Mucosa of descending colon (tissue), 3 donors: ENCODE measurements around the gene ZMYND15. TPM values are rescaled to one million over a fixed set of nuclear protein-coding genes. Genes with fewer than 3 reads are reported as not detected.

ENCODE experiments used
- ATAC-seq: fragments of 200-7000 bp; cut with Tn5 transposase; one replicate; pipeline ENCODE4 v1.9.1; 2020; ENCODE audit warnings: mild to moderate bottlenecking, moderate library complexity
- DNase-seq, 3 donors: peaks; one replicate each; pipeline ENCODE4 v3.0.0-alpha.2; 2020
- H3K36me3 ChIP-seq: fragments of 200-600 bp; one replicate; pipeline ENCODE4 v1.8.0; 2021; ENCODE audit warnings: low read depth, mild to moderate bottlenecking
- H3K4me1 ChIP-seq: fragments of 200-600 bp; one replicate; pipeline ENCODE4 v1.8.0; 2021; ENCODE audit warnings: low read depth, mild to moderate bottlenecking
- H3K4me3 ChIP-seq: fragments of 200-600 bp; one replicate; pipeline ENCODE4 v1.8.0; 2021; ENCODE audit warnings: mild to moderate bottlenecking
- H3K9me3 ChIP-seq: fragments of 200-600 bp; one replicate; pipeline ENCODE4 v1.8.0; 2021; ENCODE audit warnings: mild to moderate bottlenecking
- intact Hi-C, 2 donors: fragments of 100-400 bp; cut with DNase I in 1 of 2; cut with micrococcal nuclease in 1 of 2; formaldehyde crosslinking; loops; one replicate each; pipeline versions ENCODE4 v1.11.0 to v1.11.1; 2022; cut with DNase I, micrococcal nuclease
- total RNA-seq, 3 donors: library from RNA; stranded (reverse); fragmentation: NEBNext Ultra II Directional in 2 of 3; extraction: Animal tissue kit (Norgen Biotek cat#: 25700) in 2 of 3; gene quantifications; one replicate each; pipeline versions ENCODE4 v1.2.1 to v1.2.4, GENCODE V29; 2021 to 2023
- TF ChIP-seq, protein P1 (sequence below): fragments of 200-600 bp; IDR thresholded peaks from one replicate; pipeline ENCODE4 v1.8.0; 2022; ENCODE audit warnings: antibody characterized with exemption, mild to moderate bottlenecking
- donor health status: DM: no; HTN: no; CAD: no; lungs with moderate emphysema.
- donor health status: DM: no; HTN: no; CAD: no.
- donor health status: DM: no; HTN: yes; CAD: no.

The ZMYND15 gene
- total RNA-seq, 3 donors from 2014 or later, result 1.2 to 1.4 (median 1.3) TPM

DNA sequence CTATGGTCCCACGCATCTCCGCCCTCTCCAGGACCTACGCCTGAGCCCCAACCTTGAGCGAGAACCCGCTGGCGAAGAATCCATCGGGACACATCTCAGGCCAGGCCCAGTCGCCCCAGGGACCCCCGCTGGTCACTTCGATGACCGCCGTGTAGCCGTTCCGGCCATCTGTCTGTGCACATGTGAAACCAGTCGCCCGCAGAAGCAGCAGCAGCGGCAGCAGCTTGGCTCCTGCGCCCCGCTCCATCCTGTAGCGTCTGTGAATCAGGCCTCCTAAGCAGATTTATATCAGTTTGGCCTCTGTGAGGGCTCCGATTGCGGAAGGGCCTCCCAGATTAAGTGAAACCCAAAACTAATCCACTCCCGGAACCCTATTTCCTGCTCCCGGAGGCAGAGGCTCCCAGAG lies 46.5 kb downstream of the ZMYND15 start, which contains the start of gene VMO1:
TSS of gene VMO1 (minus strand) at position 259 of the 406 bp plus-strand sequence. CDS start at position 247, 12 bp downstream.
- DNase-seq (peak; percentile 18 to 55 (median 39)), ATAC-seq (no peak)
- peaks cover 36% of the 10 kb centered on the region for H3K4me1 ChIP-seq
- intact Hi-C loops, result loop anchor here (5.0 to 10.0 kb wide), 3 partner anchors 61 to 101 kb away; no protein-coding TSS in a partner anchor
- no peaks in the 10 kb centered on the region for H3K36me3 ChIP-seq
- TF ChIP-seq, protein P1, sequence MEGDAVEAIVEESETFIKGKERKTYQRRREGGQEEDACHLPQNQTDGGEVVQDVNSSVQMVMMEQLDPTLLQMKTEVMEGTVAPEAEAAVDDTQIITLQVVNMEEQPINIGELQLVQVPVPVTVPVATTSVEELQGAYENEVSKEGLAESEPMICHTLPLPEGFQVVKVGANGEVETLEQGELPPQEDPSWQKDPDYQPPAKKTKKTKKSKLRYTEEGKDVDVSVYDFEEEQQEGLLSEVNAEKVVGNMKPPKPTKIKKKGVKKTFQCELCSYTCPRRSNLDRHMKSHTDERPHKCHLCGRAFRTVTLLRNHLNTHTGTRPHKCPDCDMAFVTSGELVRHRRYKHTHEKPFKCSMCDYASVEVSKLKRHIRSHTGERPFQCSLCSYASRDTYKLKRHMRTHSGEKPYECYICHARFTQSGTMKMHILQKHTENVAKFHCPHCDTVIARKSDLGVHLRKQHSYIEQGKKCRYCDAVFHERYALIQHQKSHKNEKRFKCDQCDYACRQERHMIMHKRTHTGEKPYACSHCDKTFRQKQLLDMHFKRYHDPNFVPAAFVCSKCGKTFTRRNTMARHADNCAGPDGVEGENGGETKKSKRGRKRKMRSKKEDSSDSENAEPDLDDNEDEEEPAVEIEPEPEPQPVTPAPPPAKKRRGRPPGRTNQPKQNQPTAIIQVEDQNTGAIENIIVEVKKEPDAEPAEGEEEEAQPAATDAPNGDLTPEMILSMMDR, result no peak
- H3K4me3 ChIP-seq, result no peak within 1 kb of the TSS
- H3K9me3 ChIP-seq, result no peaks in the 10 kb centered on the region

DNA sequence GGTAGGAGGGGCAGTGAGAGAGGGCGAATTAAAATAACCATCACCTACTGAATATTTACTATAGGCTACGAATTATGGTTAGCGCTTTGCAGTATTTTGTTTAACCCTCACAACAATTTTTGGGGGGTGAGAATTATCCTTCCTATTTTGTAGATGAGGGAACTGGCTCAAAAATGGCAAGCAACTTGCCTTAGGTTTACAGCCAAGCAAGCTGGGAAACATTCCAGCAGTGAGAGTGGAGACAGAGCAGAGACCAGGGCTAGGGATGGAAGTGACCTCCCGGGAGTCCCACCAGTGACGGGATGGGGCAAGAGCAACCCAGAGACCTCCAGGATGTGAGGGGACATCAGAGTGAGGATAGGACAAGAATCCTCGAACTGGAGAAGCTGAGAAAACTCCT lies 46.9 kb downstream of the ZMYND15 start:
- Histone ChIP-seq H3K36me3 (no peaks in the 10 kb centered on the region), H3K4me1 (peaks cover 36% of the 10 kb centered on the region), H3K4me3 (no peak overlapping the region), H3K9me3 (no peaks in the 10 kb centered on the region)
- DNase-seq, result no peak
- ATAC-seq, result no peak
- TF ChIP-seq, protein P1, result no peak
- intact Hi-C loops, result loop anchor here (5.0 to 10.0 kb wide), 3 partner anchors 62 to 101 kb away; no protein-coding TSS in a partner anchor

DNA sequence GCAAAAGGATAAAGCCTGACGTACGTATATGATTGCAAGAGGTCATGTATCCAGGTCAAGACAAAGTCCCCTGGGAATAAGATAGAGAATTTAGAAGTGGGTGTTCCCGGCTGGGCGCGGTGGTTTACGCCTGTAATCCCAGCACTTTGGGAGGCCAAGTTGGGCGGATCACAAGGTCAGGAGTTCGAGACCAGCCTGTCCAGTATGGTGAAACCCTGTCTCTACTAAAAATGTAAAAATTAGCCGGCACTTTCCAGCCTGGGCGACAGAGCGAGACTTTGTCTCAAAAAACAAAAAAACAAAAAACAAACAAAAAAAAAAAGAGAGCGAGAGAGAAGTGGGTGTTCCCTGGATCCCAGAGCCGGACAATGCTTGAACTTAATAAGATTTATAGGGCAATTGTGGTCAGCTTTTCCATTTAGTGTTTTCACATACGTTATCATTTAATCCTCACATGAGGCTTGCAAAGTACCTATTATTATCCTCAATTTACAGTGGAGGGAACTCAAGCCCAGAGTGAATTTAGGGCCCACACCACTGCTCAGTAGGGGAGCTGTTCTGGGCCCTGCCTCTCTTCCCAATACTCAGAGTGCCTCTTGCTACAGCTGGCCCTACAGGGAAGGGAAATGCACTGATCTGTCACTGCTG lies 48.6 kb downstream of the ZMYND15 start:
- H3K9me3 ChIP-seq, result no peaks in the 10 kb centered on the region

DNA sequence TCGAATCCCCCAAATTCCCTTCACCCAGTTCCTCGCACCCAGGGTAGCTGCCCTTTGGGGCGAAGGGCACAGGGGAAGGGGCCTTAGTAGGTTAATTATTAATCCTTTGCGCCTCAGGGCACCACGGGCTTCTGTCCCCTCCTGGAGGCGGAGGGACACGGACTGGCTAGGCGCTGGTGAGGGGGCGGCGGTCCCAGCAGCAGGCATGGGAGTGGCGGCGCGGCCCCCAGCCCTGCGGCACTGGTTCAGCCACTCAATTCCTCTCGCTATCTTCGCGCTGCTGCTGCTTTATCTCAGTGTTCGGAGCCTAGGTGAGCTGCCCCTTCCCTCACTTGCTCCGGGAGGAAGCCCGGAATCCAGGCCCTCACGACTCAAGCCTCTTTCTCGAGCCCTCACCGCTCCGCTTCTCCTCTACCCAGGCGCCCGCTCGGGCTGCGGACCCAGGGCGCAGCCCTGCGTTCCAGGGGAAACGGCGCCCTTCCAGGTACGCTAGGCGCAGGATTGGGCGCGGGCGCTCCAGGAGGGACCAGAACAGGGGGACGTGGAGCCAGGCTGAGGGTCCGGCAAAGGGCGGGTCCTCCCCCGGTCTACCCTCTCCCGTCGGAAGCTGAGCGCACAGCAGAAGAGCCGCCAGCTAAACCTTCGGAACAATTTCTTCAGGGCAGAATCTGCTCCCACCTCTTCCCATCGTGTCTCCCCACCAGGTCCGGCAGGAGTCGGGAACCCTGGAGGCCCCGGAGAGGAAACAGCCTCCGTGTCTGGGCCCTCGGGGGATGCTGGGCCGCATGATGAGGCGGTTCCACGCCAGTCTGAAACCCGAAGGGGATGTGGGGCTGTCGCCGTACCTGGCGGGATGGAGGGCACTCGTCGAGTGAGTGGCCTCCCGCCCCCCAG lies 49.4 kb downstream of the ZMYND15 start, which contains the start of gene GLTPD2:
TSS of gene GLTPD2 (plus strand) at position 158 of the 894 bp plus-strand sequence. CDS start at position 206, 48 bp downstream.
- TF ChIP-seq, protein P1, result no peak
- DNase-seq, result peak; percentile 19 to 62 (median 51)
- peak within 1 kb of the TSS; percentile 29 for H3K4me3 ChIP-seq
- H3K36me3 ChIP-seq, result no peaks in the 10 kb centered on the region
- ATAC-seq, result peak; percentile 7
- intact Hi-C loops, result loop anchor here (5.0 to 10.0 kb wide), 3 partner anchors 64 to 98 kb away; no protein-coding TSS in a partner anchor
- no peaks in the 10 kb centered on the region for H3K9me3 ChIP-seq
- H3K4me1 ChIP-seq, result peaks cover 36% of the 10 kb centered on the region

More for the DNA sequence above, 48.6 kb downstream of the ZMYND15 start:
- intact Hi-C loops, result loop anchor here (5.0 to 10.0 kb wide), 3 partner anchors 63 to 99 kb away; no protein-coding TSS in a partner anchor
- DNase-seq (peak in 1 of 3 donors; percentile 44), ATAC-seq (no peak)
- no peak overlapping the region for H3K4me3 ChIP-seq
- peaks cover 36% of the 10 kb centered on the region for H3K4me1 ChIP-seq
- TF ChIP-seq, protein P1, result no peak
- no peaks in the 10 kb centered on the region for H3K36me3 ChIP-seq

DNA sequence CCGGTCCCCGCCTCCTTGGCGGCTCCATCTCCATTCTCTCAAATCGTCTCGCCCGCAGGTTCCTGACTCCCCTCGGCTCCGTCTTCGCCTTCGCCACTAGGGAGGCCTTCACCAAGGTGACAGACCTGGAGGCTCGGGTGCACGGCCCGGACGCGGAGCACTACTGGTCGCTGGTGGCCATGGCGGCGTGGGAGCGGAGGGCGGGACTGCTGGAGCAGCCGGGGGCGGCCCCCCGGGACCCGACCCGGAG lies 50.0 kb downstream of the ZMYND15 start:
- DNase-seq, result no peak
- H3K9me3 ChIP-seq, result no peaks in the 10 kb centered on the region
- intact Hi-C loops, result loop anchor here (5.0 to 10.0 kb wide), 3 partner anchors 65 to 98 kb away; no protein-coding TSS in a partner anchor
- no peaks in the 10 kb centered on the region for H3K36me3 ChIP-seq
- H3K4me3 ChIP-seq, result peak overlapping the region; percentile 29
- TF ChIP-seq, protein P1, result no peak
- peaks cover 36% of the 10 kb centered on the region for H3K4me1 ChIP-seq
- no peak for ATAC-seq
